ENCODE results near the gene UPK3A.

UPK3A gene

GRCh38 chr22:45298934-45299505 lies 14.3 kb downstream of the UPK3A start:
- H2BK15ac ChIP-seq (replicated peaks; ENCODE audit: low read depth) = no peak overlapping the region
- H3K56ac ChIP-seq (ENCODE audit: low read length) = peak overlapping the region; percentile 59
- peak; percentile 42 for DNase-seq
- H4K8ac ChIP-seq (ENCODE audit: low read depth, low read length) = no peak overlapping the region
- no peaks in the 10 kb centered on the region for H3K79me2 ChIP-seq (ENCODE audit: control insufficient read depth, insufficient read depth, low read length)
- no peaks in the 10 kb centered on the region for H3K36me3 ChIP-seq (ENCODE audit: control insufficient read depth, insufficient read depth, low read length)
- H3K27me3 ChIP-seq (ENCODE audit: insufficient read depth, low read length, poor library complexity) = no peaks in the 10 kb centered on the region
- H3K18ac ChIP-seq (ENCODE audit: low read length) = no peak overlapping the region
- no peak overlapping the region for H2BK5ac ChIP-seq (ENCODE audit: low read length)
- H3K23ac ChIP-seq (ENCODE audit: low read length) = peak overlapping the region; percentile 29
- H3K4me2 ChIP-seq (ENCODE audit: low read length) = no peak overlapping the region
- H3K4me1 ChIP-seq (ENCODE audit: control insufficient read depth, low read depth, low read length) = peaks cover 4% of the 10 kb centered on the region
- no peak overlapping the region for H3K27ac ChIP-seq (ENCODE audit: low read depth, low read length)
- H2BK120ac ChIP-seq (ENCODE audit: low read depth, low read length) = no peak overlapping the region
- H2AK5ac ChIP-seq (ENCODE audit: low read length) = no peak overlapping the region
- no CpG with 5 or more reads among the region's 15 CpGs for WGBS (ENCODE audit: extremely low coverage, insufficient coverage, low lambda C conversion rate)
- H4K5ac ChIP-seq (ENCODE audit: low read length) = no peak overlapping the region
- no peak overlapping the region for H3K9ac ChIP-seq (ENCODE audit: low read length)
- H3K4ac ChIP-seq (ENCODE audit: low read depth, low read length) = no peak overlapping the region
- H3K4me3 ChIP-seq (ENCODE audit: low read length) = no peak overlapping the region
- H3K79me1 ChIP-seq (ENCODE audit: low read length) = no peaks in the 10 kb centered on the region

- Histone ChIP-seq H3K79me2 (ENCODE audit: control insufficient read depth, insufficient read depth, low read length) (no peaks in the 10 kb centered on the region), H3K27ac (ENCODE audit: low read depth, low read length) (no peak overlapping the region), H3K79me1 (ENCODE audit: low read length) (no peaks in the 10 kb centered on the region), H4K8ac (ENCODE audit: low read depth, low read length) (no peak overlapping the region), H2BK5ac (ENCODE audit: low read length) (no peak overlapping the region), H3K4me2 (ENCODE audit: low read length) (no peak overlapping the region), H3K23ac (ENCODE audit: low read length) (no peak overlapping the region), H3K4me1 (ENCODE audit: control insufficient read depth, low read depth, low read length) (peaks cover 4% of the 10 kb centered on the region), H3K18ac (ENCODE audit: low read length) (no peak overlapping the region), H2BK120ac (ENCODE audit: low read depth, low read length) (no peak overlapping the region), H2BK15ac (replicated peaks; ENCODE audit: low read depth) (no peak overlapping the region), H3K36me3 (ENCODE audit: control insufficient read depth, insufficient read depth, low read length) (no peaks in the 10 kb centered on the region), H3K4ac (ENCODE audit: low read depth, low read length) (no peak overlapping the region), H2AK5ac (ENCODE audit: low read length) (no peak overlapping the region), H4K5ac (ENCODE audit: low read length) (no peak overlapping the region), H3K56ac (ENCODE audit: low read length) (no peak overlapping the region), H3K27me3 (ENCODE audit: insufficient read depth, low read length, poor library complexity) (no peaks in the 10 kb centered on the region), H3K9ac (ENCODE audit: low read length) (no peak overlapping the region), H3K4me3 (ENCODE audit: low read length) (no peak overlapping the region)
- DNase-seq = no peak
- no CpG with 5 or more reads among the region's 8 CpGs for WGBS (ENCODE audit: extremely low coverage, insufficient coverage, low lambda C conversion rate)
Observed at GRCh38 chr22:45302751-45303150, 18.0 kb downstream of the UPK3A start.

- H3K4me1 ChIP-seq (ENCODE audit: control insufficient read depth, low read depth, low read length) = peaks cover 4% of the 10 kb centered on the region
- WGBS (ENCODE audit: extremely low coverage, insufficient coverage, low lambda C conversion rate) = no CpG with 5 or more reads among the region's 7 CpGs
- no peak overlapping the region for H3K9ac ChIP-seq (ENCODE audit: low read length)
- no peak overlapping the region for H3K56ac ChIP-seq (ENCODE audit: low read length)
- H3K79me1 ChIP-seq (ENCODE audit: low read length) = no peaks in the 10 kb centered on the region
- DNase-seq = no peak
- H3K4me3 ChIP-seq (ENCODE audit: low read length) = no peak overlapping the region
- no peaks in the 10 kb centered on the region for H3K79me2 ChIP-seq (ENCODE audit: control insufficient read depth, insufficient read depth, low read length)
- H3K4ac ChIP-seq (ENCODE audit: low read depth, low read length) = no peak overlapping the region
- H4K8ac ChIP-seq (ENCODE audit: low read depth, low read length) = no peak overlapping the region
- no peaks in the 10 kb centered on the region for H3K36me3 ChIP-seq (ENCODE audit: control insufficient read depth, insufficient read depth, low read length)
- no peak overlapping the region for H3K27ac ChIP-seq (ENCODE audit: low read depth, low read length)
- H4K5ac ChIP-seq (ENCODE audit: low read length) = no peak overlapping the region
- no peak overlapping the region for H2BK5ac ChIP-seq (ENCODE audit: low read length)
- no peak overlapping the region for H2BK15ac ChIP-seq (replicated peaks; ENCODE audit: low read depth)
- H3K23ac ChIP-seq (ENCODE audit: low read length) = no peak overlapping the region
- H2AK5ac ChIP-seq (ENCODE audit: low read length) = no peak overlapping the region
- no peak overlapping the region for H3K4me2 ChIP-seq (ENCODE audit: low read length)
- no peaks in the 10 kb centered on the region for H3K27me3 ChIP-seq (ENCODE audit: insufficient read depth, low read length, poor library complexity)
- no peak overlapping the region for H2BK120ac ChIP-seq (ENCODE audit: low read depth, low read length)
- H3K18ac ChIP-seq (ENCODE audit: low read length) = no peak overlapping the region
Observed at GRCh38 chr22:45303181-45303580, 18.4 kb downstream of the UPK3A start.

GRCh38 chr22:45304971-45305370 lies 20.2 kb downstream of the UPK3A start:
- H2BK15ac ChIP-seq (replicated peaks; ENCODE audit: low read depth) = no peak overlapping the region
- H4K8ac ChIP-seq (ENCODE audit: low read depth, low read length) = no peak overlapping the region
- no peak overlapping the region for H2BK120ac ChIP-seq (ENCODE audit: low read depth, low read length)
- H3K4me2 ChIP-seq (ENCODE audit: low read length) = no peak overlapping the region
- H3K79me1 ChIP-seq (ENCODE audit: low read length) = no peaks in the 10 kb centered on the region
- no peak overlapping the region for H3K27ac ChIP-seq (ENCODE audit: low read depth, low read length)
- no peak overlapping the region for H3K56ac ChIP-seq (ENCODE audit: low read length)
- no peaks in the 10 kb centered on the region for H3K27me3 ChIP-seq (ENCODE audit: insufficient read depth, low read length, poor library complexity)
- no peak for DNase-seq
- H2BK5ac ChIP-seq (ENCODE audit: low read length) = no peak overlapping the region
- H3K4me3 ChIP-seq (ENCODE audit: low read length) = no peak overlapping the region
- H3K4me1 ChIP-seq (ENCODE audit: control insufficient read depth, low read depth, low read length) = peaks cover 2% of the 10 kb centered on the region
- no peak overlapping the region for H4K5ac ChIP-seq (ENCODE audit: low read length)
- no peak overlapping the region for H2AK5ac ChIP-seq (ENCODE audit: low read length)
- no CpG with 5 or more reads among the region's 6 CpGs for WGBS (ENCODE audit: extremely low coverage, insufficient coverage, low lambda C conversion rate)
- H3K23ac ChIP-seq (ENCODE audit: low read length) = no peak overlapping the region
- no peak overlapping the region for H3K9ac ChIP-seq (ENCODE audit: low read length)
- H3K79me2 ChIP-seq (ENCODE audit: control insufficient read depth, insufficient read depth, low read length) = no peaks in the 10 kb centered on the region
- no peaks in the 10 kb centered on the region for H3K36me3 ChIP-seq (ENCODE audit: control insufficient read depth, insufficient read depth, low read length)
- no peak overlapping the region for H3K4ac ChIP-seq (ENCODE audit: low read depth, low read length)
- no peak overlapping the region for H3K18ac ChIP-seq (ENCODE audit: low read length)

GRCh38 chr22:45305456-45306075 lies 20.8 kb downstream of the UPK3A start:
- peaks cover 2% of the 10 kb centered on the region for H3K4me1 ChIP-seq (ENCODE audit: control insufficient read depth, low read depth, low read length)
- no peak overlapping the region for H2AK5ac ChIP-seq (ENCODE audit: low read length)
- H3K9ac ChIP-seq (ENCODE audit: low read length) = no peak overlapping the region
- H3K79me1 ChIP-seq (ENCODE audit: low read length) = no peaks in the 10 kb centered on the region
- H3K56ac ChIP-seq (ENCODE audit: low read length) = no peak overlapping the region
- no peak overlapping the region for H3K23ac ChIP-seq (ENCODE audit: low read length)
- H3K27me3 ChIP-seq (ENCODE audit: insufficient read depth, low read length, poor library complexity) = no peaks in the 10 kb centered on the region
- no peak overlapping the region for H2BK120ac ChIP-seq (ENCODE audit: low read depth, low read length)
- WGBS (ENCODE audit: extremely low coverage, insufficient coverage, low lambda C conversion rate) = no CpG with 5 or more reads among the region's 6 CpGs
- no peak overlapping the region for H2BK15ac ChIP-seq (replicated peaks; ENCODE audit: low read depth)
- H3K4me3 ChIP-seq (ENCODE audit: low read length) = no peak overlapping the region
- no peak overlapping the region for H4K5ac ChIP-seq (ENCODE audit: low read length)
- no peak overlapping the region for H3K18ac ChIP-seq (ENCODE audit: low read length)
- H3K27ac ChIP-seq (ENCODE audit: low read depth, low read length) = no peak overlapping the region
- no peak for DNase-seq
- H3K4ac ChIP-seq (ENCODE audit: low read depth, low read length) = no peak overlapping the region
- H3K79me2 ChIP-seq (ENCODE audit: control insufficient read depth, insufficient read depth, low read length) = no peaks in the 10 kb centered on the region
- no peak overlapping the region for H4K8ac ChIP-seq (ENCODE audit: low read depth, low read length)
- H2BK5ac ChIP-seq (ENCODE audit: low read length) = no peak overlapping the region
- H3K36me3 ChIP-seq (ENCODE audit: control insufficient read depth, insufficient read depth, low read length) = no peaks in the 10 kb centered on the region
- no peak overlapping the region for H3K4me2 ChIP-seq (ENCODE audit: low read length)

GRCh38 chr22:45306139-45306538 lies 21.4 kb downstream of the UPK3A start:
- Histone ChIP-seq H3K79me1 (ENCODE audit: low read length) (peaks cover 4% of the 10 kb centered on the region), H3K4me3 (ENCODE audit: low read length) (no peak overlapping the region), H3K23ac (ENCODE audit: low read length) (no peak overlapping the region), H4K8ac (ENCODE audit: low read depth, low read length) (no peak overlapping the region), H3K4me1 (ENCODE audit: control insufficient read depth, low read depth, low read length) (peaks cover 4% of the 10 kb centered on the region), H3K56ac (ENCODE audit: low read length) (no peak overlapping the region), H3K36me3 (ENCODE audit: control insufficient read depth, insufficient read depth, low read length) (no peaks in the 10 kb centered on the region), H3K18ac (ENCODE audit: low read length) (no peak overlapping the region), H3K4ac (ENCODE audit: low read depth, low read length) (no peak overlapping the region), H4K5ac (ENCODE audit: low read length) (no peak overlapping the region), H2BK15ac (replicated peaks; ENCODE audit: low read depth) (no peak overlapping the region), H3K4me2 (ENCODE audit: low read length) (no peak overlapping the region), H3K27ac (ENCODE audit: low read depth, low read length) (no peak overlapping the region), H2BK5ac (ENCODE audit: low read length) (no peak overlapping the region), H3K9ac (ENCODE audit: low read length) (no peak overlapping the region), H3K27me3 (ENCODE audit: insufficient read depth, low read length, poor library complexity) (no peaks in the 10 kb centered on the region), H2AK5ac (ENCODE audit: low read length) (no peak overlapping the region), H3K79me2 (ENCODE audit: control insufficient read depth, insufficient read depth, low read length) (peaks cover 2% of the 10 kb centered on the region), H2BK120ac (ENCODE audit: low read depth, low read length) (no peak overlapping the region)
- DNase-seq = no peak
- no CpG with 5 or more reads among the region's 9 CpGs for WGBS (ENCODE audit: extremely low coverage, insufficient coverage, low lambda C conversion rate)

All from mesendoderm (in vitro differentiated cells).